GM19324 (cell line): ENCODE data around the gene ATP6V1B1.

Source experiments
- ATAC-seq: cut with Tn5 transposase; IDR thresholded peaks from one replicate; pipeline ENCODE4 v1.9.1; 2021; ENCODE audit warnings: mild to moderate bottlenecking, moderate library complexity; ENCODE audit not compliant: unreplicated experiment, low FRiP score

ATP6V1B1 gene

GRCh38 chr2:70901227-70902066 lies 34.3 kb upstream of the ATP6V1B1 start:
- ATAC-seq: no peak

GRCh38 chr2:70902067-70902442 lies 33.6 kb upstream of the ATP6V1B1 start:
- ATAC-seq: no peak

GRCh38 chr2:70902579-70902978 lies 33.1 kb upstream of the ATP6V1B1 start:
- ATAC-seq: no peak

- ATAC-seq: no peak
These were observed 32.5 kb upstream of the ATP6V1B1 start for GRCh38 chr2:70903171-70903570.

- no peak for ATAC-seq
These were observed 31.9 kb upstream of the ATP6V1B1 start for GRCh38 chr2:70903641-70904340.

- no peak for ATAC-seq
These were observed 31.1 kb upstream of the ATP6V1B1 start for GRCh38 chr2:70904371-70905216.

GRCh38 chr2:70905443-70906421 lies 30.0 kb upstream of the ATP6V1B1 start:
- no peak for ATAC-seq

GRCh38 chr2:70906439-70907005 lies 29.2 kb upstream of the ATP6V1B1 start:
- ATAC-seq: no peak

GRCh38 chr2:70907130-70908057 lies 28.3 kb upstream of the ATP6V1B1 start:
- no peak for ATAC-seq

- ATAC-seq: no peak
These were observed 19.4 kb upstream of the ATP6V1B1 start for GRCh38 chr2:70916291-70916690.

GRCh38 chr2:70918016-70918415 lies 17.7 kb upstream of the ATP6V1B1 start:
- no peak for ATAC-seq

- no peak for ATAC-seq
These were observed 15.9 kb upstream of the ATP6V1B1 start for GRCh38 chr2:70919672-70920366.

GRCh38 chr2:70920367-70920715 lies 15.4 kb upstream of the ATP6V1B1 start:
- no peak for ATAC-seq

- no peak for ATAC-seq
These were observed 14.7 kb upstream of the ATP6V1B1 start for GRCh38 chr2:70921031-70921430.

GRCh38 chr2:70921839-70922234 lies 13.9 kb upstream of the ATP6V1B1 start:
- no peak for ATAC-seq

GRCh38 chr2:70922235-70923234 lies 13.2 kb upstream of the ATP6V1B1 start:
- ATAC-seq: no peak
